Measurements from ENCODE around the gene IFT172.

Gene IFT172

GRCh38 chr2:27485496-27485895 lies 4.0 kb downstream of the IFT172 start:
- no peak for DNase-seq (ENCODE audit: low read depth)
- in situ Hi-C loops (cut with HindIII; ENCODE audit: low sequenced_read_pairs) = no loop called here
- TF ChIP-seq CTCF (IDR thresholded peaks at IDR 0.05; ENCODE audit: low read depth, low read length, missing control alignments) = no peak
- H3K4me3 ChIP-seq (ENCODE audit: low read depth, low read length) = no peak overlapping the region

- in situ Hi-C loops (cut with HindIII; ENCODE audit: low sequenced_read_pairs) = no loop called here
- no peak for TF ChIP-seq CTCF (IDR thresholded peaks at IDR 0.05; ENCODE audit: low read depth, low read length, missing control alignments)
- DNase-seq (ENCODE audit: low read depth) = no peak
- no peak overlapping the region for H3K4me3 ChIP-seq (ENCODE audit: low read depth, low read length)
Measured at GRCh38 chr2:27471961-27472360, 17.6 kb downstream of the IFT172 start.

GRCh38 chr2:27464443-27464842 lies 25.1 kb downstream of the IFT172 start:
- no peak overlapping the region for H3K4me3 ChIP-seq (ENCODE audit: low read depth, low read length)
- in situ Hi-C loops (cut with HindIII; ENCODE audit: low sequenced_read_pairs) = no loop called here
- no peak for DNase-seq (ENCODE audit: low read depth)
- TF ChIP-seq CTCF (IDR thresholded peaks at IDR 0.05; ENCODE audit: low read depth, low read length, missing control alignments) = no peak

- in situ Hi-C loops (cut with HindIII; ENCODE audit: low sequenced_read_pairs) = no loop called here
- no peak for TF ChIP-seq CTCF (IDR thresholded peaks at IDR 0.05; ENCODE audit: low read depth, low read length, missing control alignments)
- DNase-seq (ENCODE audit: low read depth) = no peak
- no peak overlapping the region for H3K4me3 ChIP-seq (ENCODE audit: low read depth, low read length)
Measured at GRCh38 chr2:27461118-27461517, 28.4 kb downstream of the IFT172 start.

GRCh38 chr2:27453968-27454367 lies 35.6 kb downstream of the IFT172 start:
- TF ChIP-seq CTCF (IDR thresholded peaks at IDR 0.05; ENCODE audit: low read depth, low read length, missing control alignments) = no peak
- no peak overlapping the region for H3K4me3 ChIP-seq (ENCODE audit: low read depth, low read length)
- DNase-seq (ENCODE audit: low read depth) = no peak
- in situ Hi-C loops (cut with HindIII; ENCODE audit: low sequenced_read_pairs) = no loop called here

GRCh38 chr2:27451095-27451494 lies 38.4 kb downstream of the IFT172 start:
- no peak for TF ChIP-seq CTCF (IDR thresholded peaks at IDR 0.05; ENCODE audit: low read depth, low read length, missing control alignments)
- in situ Hi-C loops (cut with HindIII; ENCODE audit: low sequenced_read_pairs) = no loop called here
- no peak for DNase-seq (ENCODE audit: low read depth)
- no peak overlapping the region for H3K4me3 ChIP-seq (ENCODE audit: low read depth, low read length)

- H3K4me3 ChIP-seq (ENCODE audit: low read depth, low read length) = no peak overlapping the region
- DNase-seq (ENCODE audit: low read depth) = no peak
- no peak for TF ChIP-seq CTCF (IDR thresholded peaks at IDR 0.05; ENCODE audit: low read depth, low read length, missing control alignments)
- in situ Hi-C loops (cut with HindIII; ENCODE audit: low sequenced_read_pairs) = no loop called here
Measured at GRCh38 chr2:27448381-27448780, 41.2 kb downstream of the IFT172 start.
